Spleen (tissue), 11 donors: ENCODE data around the gene KRT38. TPM values are rescaled to one million over a fixed set of nuclear protein-coding genes. Genes with fewer than 3 reads are reported as not detected.

ENCODE experiments used
- DNase-seq: peaks from one replicate; pipeline ENCODE4 v3.0.0-alpha.2; 2020
- H3K27ac ChIP-seq, 8 donors: fragments of 200-600 bp; sonication (generic) in 7 of 8; 1 replicate in 4 of 8; 2 replicates in 4 of 8; pipeline versions ENCODE4 v1.5.0 to v1.8.0; 2016 to 2021; ENCODE audit warnings: inconsistent platforms in 4 of 8, mild to moderate bottlenecking in 4 of 8, moderate library complexity in 1 of 8
- H3K27me3 ChIP-seq, 7 donors: fragments of 200-600 bp; sonication (generic) in 6 of 7; replicated peaks in 1 of 7; 1 replicate in 4 of 7; 2 replicates in 3 of 7; pipeline versions ENCODE4 v1.5.0 to v1.8.0; 2016 to 2021; ENCODE audit warnings: inconsistent platforms in 3 of 7, mild to moderate bottlenecking in 1 of 7
- H3K36me3 ChIP-seq, 6 donors: fragments of 200-600 bp; sonication (generic) in 5 of 6; 1 replicate in 4 of 6; 2 replicates in 2 of 6; pipeline versions ENCODE4 v1.5.0 to v1.8.0; 2016 to 2021; ENCODE audit warnings: inconsistent platforms in 2 of 6
- H3K4me1 ChIP-seq, 6 donors: fragments of 200-600 bp; sonication (generic) in 5 of 6; 1 replicate in 3 of 6; 2 replicates in 3 of 6; pipeline versions ENCODE4 v1.5.0 to v1.8.0; 2016 to 2021; ENCODE audit warnings: inconsistent platforms in 3 of 6
- H3K4me3 ChIP-seq, 8 donors: fragments of 200-600 bp; sonication (generic) in 7 of 8; 1 replicate in 4 of 8; 2 replicates in 4 of 8; pipeline versions ENCODE4 v1.5.0 to v1.8.0; 2016 to 2021; ENCODE audit warnings: inconsistent platforms in 4 of 8, mild to moderate bottlenecking in 4 of 8, moderate library complexity in 2 of 8
- H3K9me3 ChIP-seq, 8 donors: fragments of 200-600 bp; sonication (generic) in 7 of 8; 1 replicate in 4 of 8; 2 replicates in 4 of 8; pipeline versions ENCODE4 v1.5.0 to v1.8.0; 2016 to 2021; ENCODE audit warnings: inconsistent platforms in 4 of 8
- POLR2A ChIP-seq, 3 donors: fragments of 450-650 bp; IDR thresholded peaks; one replicate each; pipeline ENCODE4 v1.5.1; 2017; ENCODE audit warnings: antibody characterized with exemption in 3 of 3, mild to moderate bottlenecking in 1 of 3
- POLR2AphosphoS5 ChIP-seq, 3 donors: sonication (generic); formaldehyde crosslinking; IDR thresholded peaks; one replicate each; pipeline ENCODE4 v1.5.1; 2017; ENCODE audit warnings: antibody characterized with exemption in 3 of 3
- WGBS, 5 donors: extraction: QIAGEN DNeasy Blood & Tissue Kit in 3 of 5; methylation state at CpG; one replicate each; pipeline versions ENCODE4 v1.1.5 to v1.1.7; 2013 to 2018; 5-methylcytosine and 5-hydroxymethylcytosine counted together
- intact Hi-C: fragments of 100-400 bp; cut with DNase I; formaldehyde crosslinking; loops from one replicate; pipeline ENCODE4 v1.15.0; 2023; ENCODE audit warnings: low total_unique reads
- polyA plus RNA-seq, 3 donors: library from polyadenylated mRNA; stranded (reverse); fragments of 200-250 nt; gene quantifications; one replicate each; pipeline ENCODE4 v1.2.1, GENCODE V29; 2013
- total RNA-seq, 7 donors: library from RNA; depleted of rRNA in 3 of 7; stranded (reverse); fragments of >200 nt in 3 of 7; fragmentation: NEBNext Ultra II Directional in 4 of 7; extraction: Animal tissue kit (Norgen Biotek cat#: 25700) in 4 of 7; gene quantifications; one replicate each; pipeline versions ENCODE4 v1.1.0 to v1.2.1, GENCODE V29; 2016 to 2021
- TF ChIP-seq, protein P1 (sequence below), 11 experiments: fragments of 200-600 bp in 7 of 11; fragments of 450-650 bp in 4 of 11; sonication (generic) in 4 of 11; IDR thresholded peaks in 8 of 11; conservative IDR thresholded peaks in 3 of 11; 1 replicate in 7 of 11; 2 replicates in 4 of 11; pipeline versions ENCODE4 v1.4.0 to v1.8.0; 2016 to 2021; ENCODE audit warnings: antibody characterized with exemption in 11 of 11, inconsistent platforms in 4 of 11, mild to moderate bottlenecking in 1 of 11
- donor health status: healthy with polysubstance abuse.
- donor health status: DM: no; HTN: no; CAD: no; lungs with moderate emphysema.
- donor health status: DM: no; HTN: no; CAD: no.
- donor health status: Bipolar disorder and iron deficiency.
- donor health status: healthy.
- donor health status: DM: no; HTN: no; CAD: no.
- donor health status: DM: yes; HTN: yes; CAD: no.

Gene KRT38
- total and polyA plus RNA-seq, 10 donors, result 0.26 to 0.39 TPM; not detected in 8

DNA sequence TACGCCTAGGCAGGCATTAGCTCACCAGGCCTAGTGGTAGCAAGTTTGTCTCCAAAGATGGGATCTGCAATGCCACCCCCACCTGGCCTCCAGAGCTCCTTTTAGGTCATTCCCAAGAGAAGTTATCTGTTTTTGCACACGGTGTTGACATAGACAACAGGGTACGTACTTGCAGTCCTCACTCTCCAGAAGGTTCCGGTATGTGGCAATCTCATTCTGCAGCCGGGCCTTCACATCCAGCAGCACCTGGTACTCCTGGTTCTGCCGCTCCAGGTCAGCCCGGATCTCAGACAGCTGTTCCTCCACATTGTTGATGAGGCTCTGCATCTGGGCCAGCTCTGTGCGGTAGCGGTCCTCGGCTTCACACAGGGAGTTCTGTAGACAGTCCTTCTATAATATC is 33.6 kb downstream of the KRT38 start:
- no peak for DNase-seq
- Histone ChIP-seq H3K36me3 (no peaks in the 10 kb centered on the region), H3K27ac (no peak overlapping the region), H3K9me3 (no peaks in the 10 kb centered on the region), H3K4me1 (no peaks in the 10 kb centered on the region), H3K27me3 (peaks cover 0 to 9% (median 0%) of the 10 kb centered on the region in 7 donors), H3K4me3 (no peak overlapping the region)
- WGBS, 5 donors, result 88 to 96% (median 91%) methylated on average over 10 of the region's 10 CpGs
- TF ChIP-seq POLR2AphosphoS5 (IDR thresholded peaks at IDR 0.05) (no peak), POLR2A (IDR thresholded peaks at IDR 0.05) (no peak)
- TF ChIP-seq, protein P1, sequence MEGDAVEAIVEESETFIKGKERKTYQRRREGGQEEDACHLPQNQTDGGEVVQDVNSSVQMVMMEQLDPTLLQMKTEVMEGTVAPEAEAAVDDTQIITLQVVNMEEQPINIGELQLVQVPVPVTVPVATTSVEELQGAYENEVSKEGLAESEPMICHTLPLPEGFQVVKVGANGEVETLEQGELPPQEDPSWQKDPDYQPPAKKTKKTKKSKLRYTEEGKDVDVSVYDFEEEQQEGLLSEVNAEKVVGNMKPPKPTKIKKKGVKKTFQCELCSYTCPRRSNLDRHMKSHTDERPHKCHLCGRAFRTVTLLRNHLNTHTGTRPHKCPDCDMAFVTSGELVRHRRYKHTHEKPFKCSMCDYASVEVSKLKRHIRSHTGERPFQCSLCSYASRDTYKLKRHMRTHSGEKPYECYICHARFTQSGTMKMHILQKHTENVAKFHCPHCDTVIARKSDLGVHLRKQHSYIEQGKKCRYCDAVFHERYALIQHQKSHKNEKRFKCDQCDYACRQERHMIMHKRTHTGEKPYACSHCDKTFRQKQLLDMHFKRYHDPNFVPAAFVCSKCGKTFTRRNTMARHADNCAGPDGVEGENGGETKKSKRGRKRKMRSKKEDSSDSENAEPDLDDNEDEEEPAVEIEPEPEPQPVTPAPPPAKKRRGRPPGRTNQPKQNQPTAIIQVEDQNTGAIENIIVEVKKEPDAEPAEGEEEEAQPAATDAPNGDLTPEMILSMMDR (IDR thresholded peaks at IDR 0.05 in 8 of 11, conservative IDR thresholded peaks at IDR 0.05 in 3 of 11), result no peak
- intact Hi-C loops, result no loop called here

DNA sequence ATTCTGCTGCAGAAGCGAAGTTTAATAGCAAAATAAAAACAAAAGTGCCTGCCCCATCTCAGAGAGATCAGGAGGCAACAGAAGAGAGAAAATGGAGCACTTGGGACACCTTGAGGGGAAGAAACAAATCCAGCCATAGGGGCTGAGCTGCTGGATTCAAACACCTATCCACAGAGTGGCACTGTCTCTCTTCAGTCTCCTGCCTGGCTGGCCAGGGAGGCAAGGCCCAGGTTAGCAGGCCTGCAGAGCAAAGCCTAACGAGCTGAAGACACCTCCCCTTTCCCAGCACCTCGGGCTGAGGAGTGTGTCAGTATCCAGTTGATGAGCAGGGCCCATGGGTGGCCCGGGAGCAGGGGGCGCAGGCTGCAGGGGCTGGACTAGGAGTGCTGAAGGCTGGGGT is 34.6 kb downstream of the KRT38 start:
- peaks cover 0 to 9% (median 0%) of the 10 kb centered on the region in 7 donors for H3K27me3 ChIP-seq
- DNase-seq, result no peak
- H3K9me3 ChIP-seq, result no peaks in the 10 kb centered on the region
- no peaks in the 10 kb centered on the region for H3K4me1 ChIP-seq
- no peak for TF ChIP-seq POLR2AphosphoS5 (IDR thresholded peaks at IDR 0.05)
- TF ChIP-seq, protein P1 (IDR thresholded peaks at IDR 0.05 in 8 of 11, conservative IDR thresholded peaks at IDR 0.05 in 3 of 11), result no peak
- no peak for TF ChIP-seq POLR2A (IDR thresholded peaks at IDR 0.05)
- no peak overlapping the region for H3K4me3 ChIP-seq
- no peaks in the 10 kb centered on the region for H3K36me3 ChIP-seq
- intact Hi-C loops, result no loop called here
- no peak overlapping the region for H3K27ac ChIP-seq
- 55 to 62% (median 60%) methylated on average over 5 of the region's 5 CpGs for WGBS, 5 donors

DNA sequence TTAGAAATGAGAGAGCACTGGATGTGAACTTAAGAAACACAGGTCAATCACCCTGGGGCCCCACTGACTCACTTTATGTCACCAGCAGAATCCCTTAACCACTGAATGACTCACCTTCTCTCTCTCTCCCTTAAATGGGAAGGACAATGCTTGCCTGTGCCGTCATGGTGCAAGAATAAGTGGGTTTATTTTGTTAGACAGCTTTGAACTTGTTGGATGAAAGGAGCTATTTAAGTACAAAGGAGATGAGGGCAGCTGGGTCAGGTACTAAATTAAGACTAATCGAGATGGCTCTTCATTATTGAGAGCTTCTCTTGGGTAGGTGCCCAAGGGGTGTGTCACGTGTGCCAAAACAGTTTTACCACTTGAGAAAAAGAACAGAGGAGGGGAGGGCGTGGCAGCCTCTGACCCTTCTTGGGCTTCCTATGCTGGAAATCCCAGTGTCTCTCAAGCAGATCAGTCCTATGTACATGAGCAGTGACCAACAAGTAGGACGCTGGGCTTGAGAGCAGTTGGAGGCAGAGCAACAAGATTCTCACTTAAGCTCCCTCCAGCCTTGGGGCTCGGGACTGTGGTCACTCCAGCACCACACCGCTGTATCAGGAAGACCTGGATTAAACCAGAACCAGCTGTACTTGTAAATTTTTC is 36.6 kb downstream of the KRT38 start:
- Histone ChIP-seq H3K4me3 (no peak overlapping the region), H3K36me3 (no peaks in the 10 kb centered on the region), H3K27ac (no peak overlapping the region), H3K4me1 (no peaks in the 10 kb centered on the region), H3K27me3 (peaks cover 0 to 15% (median 0%) of the 10 kb centered on the region in 7 donors), H3K9me3 (no peaks in the 10 kb centered on the region)
- WGBS, 5 donors, result 56 to 75% (median 69%) methylated on average over 7 of the region's 7 CpGs
- no peak for TF ChIP-seq POLR2A (IDR thresholded peaks at IDR 0.05)
- intact Hi-C loops, result no loop called here
- no peak for DNase-seq

DNA sequence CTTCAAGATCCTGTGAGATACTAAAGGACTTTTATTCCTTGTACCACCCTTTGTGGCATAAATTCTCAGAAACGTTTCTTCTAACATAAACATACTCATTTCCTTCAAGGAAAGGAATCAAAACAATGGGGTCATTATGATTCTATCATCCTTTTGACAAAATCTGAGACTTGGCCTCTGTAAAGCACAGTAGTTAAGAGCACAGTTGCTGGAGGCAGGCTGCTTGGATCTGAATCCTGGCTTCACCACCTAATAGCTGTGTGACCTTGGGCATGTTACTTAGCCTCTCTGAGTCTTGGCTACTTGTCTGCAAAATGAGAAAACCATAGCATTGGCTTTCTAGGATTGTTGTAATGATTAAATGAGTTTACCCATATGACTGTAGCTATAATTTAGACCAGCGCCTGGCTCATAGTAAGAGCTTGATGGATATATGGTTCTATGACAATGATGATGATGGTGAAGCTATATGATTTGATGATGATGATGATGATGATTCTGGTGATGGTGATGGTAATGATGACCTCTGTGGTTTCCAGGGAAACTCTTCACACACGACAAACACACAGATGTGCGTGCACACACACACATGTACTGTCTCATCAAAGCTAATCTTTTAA is 37.3 kb downstream of the KRT38 start:
- Histone ChIP-seq H3K9me3 (no peaks in the 10 kb centered on the region), H3K4me3 (no peak overlapping the region), H3K36me3 (no peaks in the 10 kb centered on the region), H3K27ac (no peak overlapping the region), H3K4me1 (no peaks in the 10 kb centered on the region), H3K27me3 (peaks cover 0 to 12% (median 0%) of the 10 kb centered on the region in 7 donors)
- TF ChIP-seq POLR2A (IDR thresholded peaks at IDR 0.05) (no peak), POLR2AphosphoS5 (IDR thresholded peaks at IDR 0.05) (no peak)
- TF ChIP-seq, protein P1 (IDR thresholded peaks at IDR 0.05 in 8 of 11, conservative IDR thresholded peaks at IDR 0.05 in 3 of 11), result no peak
- intact Hi-C loops, result no loop called here
- no peak for DNase-seq
- WGBS, 5 donors, result 67 to 76% (median 70%) methylated on average over 4 of the region's 4 CpGs
